Mesothelial cell of epicardium (in vitro differentiated cells): ENCODE results near the gene CRLF1. TPM values are rescaled to one million over a fixed set of nuclear protein-coding genes. Genes with fewer than 3 reads are reported as not detected.

Experiments
- DNase-seq, 2 experiments: peaks; one replicate each; pipeline ENCODE4 v3.0.0; 2021; ENCODE audit warnings: low spot score in 2 of 2; ENCODE audit not compliant: unreplicated experiment in 2 of 2
- H3K27ac Mint-ChIP-seq: 2 replicates; pipeline ENCODE4 v1.8.0; 2021; ENCODE audit warnings: mixed read lengths
- H3K27me3 Mint-ChIP-seq: 2 replicates; pipeline ENCODE4 v1.8.0; 2021; ENCODE audit warnings: low read depth, mixed read lengths
- H3K36me3 Mint-ChIP-seq: 2 replicates; pipeline ENCODE4 v1.8.0; 2021; ENCODE audit warnings: mixed read lengths
- H3K4me1 Mint-ChIP-seq: 2 replicates; pipeline ENCODE4 v1.8.0; 2021; ENCODE audit warnings: mixed read lengths
- H3K4me3 Mint-ChIP-seq: 2 replicates; pipeline ENCODE4 v1.8.0; 2021; ENCODE audit warnings: mild to moderate bottlenecking, moderate library complexity, mixed read lengths
- H3K9me3 Mint-ChIP-seq: 2 replicates; pipeline ENCODE4 v1.8.0; 2021; ENCODE audit warnings: mixed read lengths
- CTCF ChIP-seq: fragments of 200-600 bp; sonication (generic); IDR thresholded peaks from one replicate; pipeline ENCODE4 v1.5.0; 2021; ENCODE audit warnings: antibody characterized with exemption; ENCODE audit not compliant: unreplicated experiment
- total RNA-seq: library from RNA; stranded (reverse); gene quantifications from 3 replicates; pipeline ENCODE4 v1.2.1, GENCODE V29; 2021

The CRLF1 gene
- total RNA-seq, 1 donor from 2014 or later = 1.0 TPM

DNA sequence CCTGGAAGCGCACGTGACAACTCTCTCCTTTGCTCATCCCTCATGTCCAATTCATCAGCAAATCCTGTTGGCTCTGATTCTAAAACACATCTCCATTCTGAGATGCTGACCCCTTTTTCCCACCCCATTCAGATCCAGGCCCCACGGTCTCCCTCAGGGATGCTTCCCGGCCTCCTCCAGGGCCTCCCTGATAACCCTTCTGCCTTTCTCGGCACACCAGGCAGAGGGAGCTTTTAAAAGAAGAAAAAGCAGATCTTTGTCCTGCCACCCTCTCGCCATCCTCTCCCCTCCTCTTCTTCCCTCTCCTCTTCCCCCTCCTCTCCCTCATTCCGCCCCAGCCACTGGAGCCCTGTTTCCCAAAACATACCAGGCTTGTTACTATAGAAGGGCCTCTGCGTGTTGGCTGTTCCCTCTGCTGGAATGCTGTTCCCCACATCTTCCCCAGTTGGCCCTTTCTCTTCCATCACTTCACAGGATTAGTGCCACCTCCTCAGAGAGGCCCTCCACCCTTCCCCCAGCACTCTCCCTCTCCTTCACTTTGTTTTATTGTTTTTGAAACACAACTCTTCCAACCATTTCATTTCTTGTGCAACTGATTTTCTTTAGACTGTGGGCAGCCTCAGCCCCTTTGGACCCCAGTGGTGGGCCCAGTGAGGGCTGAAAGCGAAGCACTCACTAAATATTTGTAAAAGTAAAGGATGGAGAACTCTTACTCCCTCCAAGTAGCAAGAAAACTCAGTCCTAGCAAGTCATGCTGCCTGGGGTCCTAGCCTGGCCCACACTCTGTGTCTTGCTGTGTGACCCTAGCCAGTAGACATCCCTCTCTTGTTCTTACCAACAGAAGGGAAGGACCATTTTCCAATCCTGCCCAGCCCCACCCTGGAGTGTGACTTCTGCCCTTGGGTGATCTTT, 2.5 kb upstream of the CRLF1 start:
- Mint-ChIP-seq H3K27me3 (peaks cover 84% of the 10 kb centered on the region), H3K36me3 (no peaks in the 10 kb centered on the region), H3K4me1 (peaks cover 29% of the 10 kb centered on the region), H3K27ac (no peak overlapping the region), H3K4me3 (no peak overlapping the region), H3K9me3 (no peaks in the 10 kb centered on the region)
- no peak for DNase-seq
- no peak for TF ChIP-seq CTCF

DNA sequence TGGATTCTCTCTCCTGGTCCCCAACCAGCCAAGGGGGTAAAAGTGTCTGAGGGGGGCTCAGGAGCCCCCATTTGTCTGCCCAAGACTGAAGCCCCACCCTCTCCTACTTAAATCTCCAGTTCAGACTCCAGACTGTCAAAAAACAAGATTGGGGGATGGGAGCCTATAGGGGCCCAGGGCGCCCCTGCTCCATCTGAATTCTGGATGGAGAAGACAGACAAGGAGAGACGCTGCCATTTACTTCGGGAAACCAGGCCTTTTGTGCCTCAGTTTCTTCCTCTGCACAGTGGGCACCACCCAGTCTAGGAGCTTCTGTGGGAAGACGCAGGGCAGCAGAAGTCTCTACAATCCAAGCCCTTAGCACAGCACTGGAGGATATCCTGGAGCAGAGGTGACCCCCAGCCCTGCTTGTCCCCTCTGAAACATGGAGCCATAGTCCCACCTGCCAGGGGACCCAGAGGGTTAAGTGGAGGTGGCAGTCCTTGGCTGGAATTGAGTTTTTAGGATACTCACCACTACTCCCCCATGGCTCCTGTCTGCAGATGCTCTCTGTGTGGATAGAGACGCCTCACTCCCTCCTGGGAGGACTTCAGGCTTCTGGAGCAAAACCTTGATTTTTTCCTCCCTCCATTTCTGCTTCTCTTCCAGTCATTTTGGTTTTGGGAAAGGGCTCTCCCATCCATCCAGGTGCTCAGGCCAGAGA, 1.7 kb upstream of the CRLF1 start:
- Mint-ChIP-seq H3K4me1 (peaks cover 27% of the 10 kb centered on the region), H3K9me3 (no peaks in the 10 kb centered on the region), H3K4me3 (no peak overlapping the region), H3K27me3 (peaks cover 81% of the 10 kb centered on the region), H3K27ac (no peak overlapping the region), H3K36me3 (no peaks in the 10 kb centered on the region)
- no peak for DNase-seq
- TF ChIP-seq CTCF = no peak

DNA sequence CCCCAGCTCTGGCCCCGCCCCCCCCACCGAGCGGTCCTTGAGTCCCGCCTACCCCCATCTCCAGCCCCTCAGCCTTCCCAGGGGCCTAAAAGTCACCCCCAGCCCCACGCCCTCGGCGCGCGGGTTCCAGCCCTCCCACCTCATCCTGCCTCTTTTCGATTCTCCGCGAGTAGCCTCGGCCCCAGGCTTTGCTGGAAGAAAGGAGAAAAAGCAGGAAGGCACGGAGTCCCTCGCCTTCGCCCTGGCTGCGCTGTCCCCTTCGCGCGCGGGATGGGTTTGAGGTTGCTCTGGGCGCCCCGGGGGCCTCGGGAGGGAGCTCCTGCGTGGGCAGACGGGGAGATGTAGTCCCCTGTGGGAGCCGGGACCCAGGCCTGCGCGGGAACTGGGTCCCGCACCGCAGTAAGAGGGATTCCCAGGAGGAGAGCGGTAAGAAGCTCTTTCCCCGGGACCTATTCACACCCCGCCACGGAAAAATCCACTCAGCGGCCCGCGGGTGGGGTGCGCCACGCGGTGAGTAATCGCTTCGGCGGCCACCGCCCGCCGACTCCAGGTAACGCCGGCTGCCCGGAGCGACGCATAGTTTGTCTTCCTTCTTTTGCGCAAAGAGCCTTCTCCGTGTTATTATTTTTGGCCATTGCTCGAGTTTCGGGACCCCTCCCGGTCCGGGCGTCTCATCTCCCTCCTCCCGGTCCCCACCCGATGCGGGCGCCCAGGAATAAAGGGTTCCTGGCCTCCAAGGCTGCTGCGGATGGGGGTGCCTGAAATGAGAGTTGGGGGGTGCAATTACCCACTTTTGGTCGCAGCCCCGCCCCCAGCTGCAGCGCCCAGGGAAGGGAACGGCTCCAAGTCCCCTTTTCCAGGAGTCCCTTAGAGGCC, 865 bp upstream of the CRLF1 start:
- Mint-ChIP-seq H3K9me3 (no peaks in the 10 kb centered on the region), H3K27ac (no peak overlapping the region), H3K4me1 (peaks cover 28% of the 10 kb centered on the region), H3K27me3 (peaks cover 82% of the 10 kb centered on the region), H3K36me3 (no peaks in the 10 kb centered on the region), H3K4me3 (peak overlapping the region; percentile 22)
- no peak for DNase-seq
- no peak for TF ChIP-seq CTCF

GRCh38 chr19:18605546-18606280, 886 bp downstream of the CRLF1 start:
- no peak for TF ChIP-seq CTCF
- H3K36me3 Mint-ChIP-seq = no peaks in the 10 kb centered on the region
- H3K27ac Mint-ChIP-seq = no peak overlapping the region
- H3K9me3 Mint-ChIP-seq = no peaks in the 10 kb centered on the region
- peak overlapping the region; percentile 16 for H3K4me3 Mint-ChIP-seq
- H3K4me1 Mint-ChIP-seq = peaks cover 17% of the 10 kb centered on the region
- no peak for DNase-seq
- peaks cover 85% of the 10 kb centered on the region for H3K27me3 Mint-ChIP-seq

- H3K27ac Mint-ChIP-seq = no peak overlapping the region
- peaks cover 17% of the 10 kb centered on the region for H3K4me1 Mint-ChIP-seq
- peaks cover 87% of the 10 kb centered on the region for H3K27me3 Mint-ChIP-seq
- H3K36me3 Mint-ChIP-seq = no peaks in the 10 kb centered on the region
- DNase-seq = no peak
- no peaks in the 10 kb centered on the region for H3K9me3 Mint-ChIP-seq
- no peak for TF ChIP-seq CTCF
- peak overlapping the region; percentile 16 for H3K4me3 Mint-ChIP-seq
These were observed 1.4 kb downstream of the CRLF1 start for GRCh38 chr19:18605196-18605545.
